ENCODE results near the gene CASZ1. TPM values are rescaled to one million over a fixed set of nuclear protein-coding genes. Genes with fewer than 3 reads are reported as not detected.
A peak's percentile ranks its signal among the peaks of the same experiment; 100 is the strongest.

CASZ1 gene
- total RNA-seq, 2 experiments from 2014 or later, result 11.0 to 11.5 TPM

DNA sequence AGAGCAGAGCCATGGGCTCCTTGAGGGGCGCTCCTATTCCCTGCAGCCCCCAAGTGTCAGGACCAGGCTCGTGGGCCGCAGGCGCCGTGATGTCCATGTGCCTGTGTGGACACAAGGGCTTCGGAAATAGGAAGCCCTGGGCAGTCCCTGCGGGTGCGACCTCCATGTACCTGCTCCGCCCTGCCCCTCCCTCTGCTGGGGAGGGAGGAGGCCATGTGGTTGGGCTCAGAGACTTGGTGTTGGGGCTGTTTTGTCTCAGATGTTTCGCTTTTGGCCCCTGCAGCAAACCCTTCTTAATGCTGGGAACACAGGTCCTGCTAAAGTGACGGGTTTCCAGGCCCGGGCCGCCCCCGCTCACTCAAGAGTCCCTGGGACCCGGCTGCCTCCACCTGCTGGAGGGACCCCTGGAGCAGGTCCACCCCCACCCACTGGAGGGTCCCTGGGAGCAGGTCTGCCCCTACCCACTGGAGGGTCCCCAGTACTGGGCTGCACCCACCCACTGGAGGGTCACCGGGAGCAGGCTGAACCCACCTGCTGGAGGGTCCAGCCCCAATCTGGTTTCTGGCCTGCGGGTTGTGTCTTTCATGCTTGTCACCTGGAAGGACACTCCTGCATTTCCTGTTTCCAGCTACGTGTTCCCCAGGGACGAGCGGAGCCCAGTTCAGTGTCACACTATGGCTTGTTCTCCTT lies 165.2 kb downstream of the CASZ1 start:
- POLR2A ChIA-PET, result no interaction called here
- Mint-ChIP-seq H3K27ac (no peak overlapping the region), H3K9me3 (no peaks in the 10 kb centered on the region), H3K36me3 (no peaks in the 10 kb centered on the region), H3K4me1 (no peaks in the 10 kb centered on the region), H3K27me3 (no peaks in the 10 kb centered on the region), H3K4me3 (no peak overlapping the region)
- DNase-seq, result no peak
- ATAC-seq (ENCODE audit: low read depth), result no peak

- DNase-seq (no peak), ATAC-seq (ENCODE audit: low read depth) (no peak)
- H3K4me3 Mint-ChIP-seq, result no peak overlapping the region
- POLR2A ChIA-PET, result no interaction called here
- H3K36me3 Mint-ChIP-seq, result no peaks in the 10 kb centered on the region
- H3K27ac Mint-ChIP-seq, result no peak overlapping the region
- H3K27me3 Mint-ChIP-seq, result no peaks in the 10 kb centered on the region
- H3K4me1 Mint-ChIP-seq, result no peaks in the 10 kb centered on the region
- no peaks in the 10 kb centered on the region for H3K9me3 Mint-ChIP-seq
Observed at GRCh38 chr1:10630661-10631120, 165.8 kb downstream of the CASZ1 start.

DNA sequence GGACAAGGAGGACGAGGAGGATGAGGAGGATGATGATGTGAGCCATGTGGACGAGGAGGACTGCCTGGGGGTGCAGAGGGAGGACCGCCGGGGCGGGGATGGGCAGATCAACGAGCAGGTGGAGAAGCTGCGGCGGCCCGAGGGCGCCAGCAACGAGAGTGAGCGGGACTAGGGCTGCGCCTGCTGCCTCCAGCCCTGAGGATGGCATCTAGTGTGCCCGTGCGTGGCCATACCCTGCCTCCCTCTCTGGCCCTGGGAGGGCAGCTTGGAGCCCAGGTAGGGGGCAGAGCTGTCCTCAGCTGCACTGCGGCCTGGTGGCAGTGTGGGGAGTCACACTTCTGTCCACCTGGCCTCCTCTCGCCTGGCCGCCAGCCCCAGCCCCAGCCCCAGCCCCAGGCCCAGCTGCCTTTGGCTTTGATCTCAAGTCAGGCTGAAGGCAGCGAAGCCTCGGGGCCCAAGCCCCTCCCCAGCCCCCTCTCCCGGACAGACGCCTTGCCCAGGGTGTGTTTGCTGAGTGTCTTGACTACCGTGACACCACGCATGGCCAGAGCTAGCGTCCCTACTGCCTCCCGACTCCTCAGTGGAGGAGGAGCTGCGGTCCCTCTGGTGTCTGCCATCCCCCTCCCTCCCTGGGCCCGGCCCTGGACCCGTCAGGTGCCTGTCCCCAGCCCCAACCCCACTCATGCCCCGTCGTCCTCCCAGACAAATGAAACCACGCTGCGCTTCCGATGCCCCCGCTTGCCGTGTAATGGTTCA lies 166.5 kb downstream of the CASZ1 start:
- H3K27ac Mint-ChIP-seq, result no peak overlapping the region
- DNase-seq (no peak), ATAC-seq (ENCODE audit: low read depth) (no peak)
- no peaks in the 10 kb centered on the region for H3K27me3 Mint-ChIP-seq
- no peaks in the 10 kb centered on the region for H3K36me3 Mint-ChIP-seq
- no peak overlapping the region for H3K4me3 Mint-ChIP-seq
- no peaks in the 10 kb centered on the region for H3K9me3 Mint-ChIP-seq
- POLR2A ChIA-PET, result no interaction called here
- H3K4me1 Mint-ChIP-seq, result no peaks in the 10 kb centered on the region

- no peaks in the 10 kb centered on the region for H3K4me1 Mint-ChIP-seq
- POLR2A ChIA-PET, result no interaction called here
- H3K27ac Mint-ChIP-seq, result no peak overlapping the region
Observed at GRCh38 chr1:10629091-10629815, 167.2 kb downstream of the CASZ1 start.

DNA sequence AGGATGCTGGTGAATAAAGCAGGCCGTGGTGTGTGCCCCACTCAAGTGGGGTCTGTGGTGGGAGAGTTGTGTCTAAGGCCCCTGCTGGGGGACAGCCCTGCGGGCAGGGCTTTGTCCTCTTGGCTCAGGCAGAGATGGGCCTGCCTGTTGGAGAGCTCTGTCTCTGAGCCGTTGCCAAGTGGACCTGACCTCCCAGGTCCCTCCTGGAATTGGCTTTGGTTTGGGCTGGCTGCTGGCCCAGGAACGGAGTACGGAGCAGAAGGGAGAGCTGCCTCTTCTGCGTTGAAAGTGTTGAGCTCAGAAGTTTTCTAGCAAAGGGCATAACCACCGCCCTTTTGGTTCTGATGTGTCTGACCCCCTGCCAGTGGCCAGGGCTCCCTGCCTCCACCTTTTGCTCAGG lies 167.8 kb downstream of the CASZ1 start:
- Mint-ChIP-seq H3K4me1 (no peaks in the 10 kb centered on the region), H3K27me3 (no peaks in the 10 kb centered on the region), H3K36me3 (no peaks in the 10 kb centered on the region), H3K27ac (no peak overlapping the region), H3K4me3 (no peak overlapping the region), H3K9me3 (no peaks in the 10 kb centered on the region)
- DNase-seq (no peak), ATAC-seq (ENCODE audit: low read depth) (no peak)
- POLR2A ChIA-PET, result no interaction called here

More at GRCh38 chr1:10629091-10629815, 167.2 kb downstream of the CASZ1 start:
- no peak overlapping the region for H3K4me3 Mint-ChIP-seq
- ATAC-seq (ENCODE audit: low read depth), result no peak
- no peaks in the 10 kb centered on the region for H3K27me3 Mint-ChIP-seq
- no peak for DNase-seq
- no peaks in the 10 kb centered on the region for H3K9me3 Mint-ChIP-seq
- no peaks in the 10 kb centered on the region for H3K36me3 Mint-ChIP-seq

DNA sequence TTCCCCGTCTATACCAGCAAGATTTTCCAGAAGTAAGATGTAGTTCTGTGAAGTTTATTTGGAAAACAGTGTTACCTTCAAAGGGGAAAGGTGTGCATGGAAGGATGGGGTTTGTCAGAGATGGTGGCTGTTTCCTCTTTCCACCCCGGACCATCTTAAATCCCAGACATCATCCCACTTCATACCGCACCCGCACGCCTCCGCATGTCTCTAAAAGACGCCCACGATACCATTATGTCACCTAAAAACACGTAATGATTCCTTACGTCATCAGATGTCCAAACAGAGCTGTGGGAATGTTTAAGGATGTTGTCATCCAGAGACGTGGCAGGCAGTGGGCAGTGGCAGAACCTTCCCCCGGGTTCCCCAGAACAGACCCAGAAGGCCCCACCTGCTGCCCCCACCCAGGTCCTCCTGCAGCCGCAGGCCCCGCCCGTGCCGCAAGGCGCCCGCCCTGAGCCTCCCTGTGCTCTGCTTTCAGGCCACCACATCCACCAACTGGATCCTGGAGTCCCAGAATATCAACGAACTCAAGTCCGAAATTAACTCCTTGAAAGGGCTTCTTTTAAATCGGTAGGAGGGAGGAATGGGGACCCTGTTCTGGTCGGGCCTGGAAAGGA lies 169.5 kb downstream of the CASZ1 start:
- POLR2A ChIA-PET, result no interaction called here
- Mint-ChIP-seq H3K36me3 (no peaks in the 10 kb centered on the region), H3K9me3 (no peaks in the 10 kb centered on the region), H3K4me1 (no peaks in the 10 kb centered on the region), H3K27ac (no peak overlapping the region), H3K27me3 (no peaks in the 10 kb centered on the region), H3K4me3 (no peak overlapping the region)
- ATAC-seq (ENCODE audit: low read depth) (no peak), DNase-seq (peak; percentile 23)

- POLR2A ChIA-PET, result no interaction called here
Observed at GRCh38 chr1:10626131-10626731, 170.2 kb downstream of the CASZ1 start.

GRCh38 chr1:10625554-10625953 lies 170.9 kb downstream of the CASZ1 start:
- POLR2A ChIA-PET, result no interaction called here
- ATAC-seq (ENCODE audit: low read depth), result no peak

More at GRCh38 chr1:10626131-10626731, 170.2 kb downstream of the CASZ1 start:
- no peak for ATAC-seq (ENCODE audit: low read depth)
- Mint-ChIP-seq H3K9me3 (no peaks in the 10 kb centered on the region), H3K4me1 (no peaks in the 10 kb centered on the region), H3K36me3 (no peaks in the 10 kb centered on the region), H3K4me3 (no peak overlapping the region), H3K27ac (no peak overlapping the region), H3K27me3 (no peaks in the 10 kb centered on the region)
- peak; percentile 19 for DNase-seq

GRCh38 chr1:10625076-10625475 lies 171.4 kb downstream of the CASZ1 start:
- POLR2A ChIA-PET, result no interaction called here
- H3K9me3 Mint-ChIP-seq, result no peaks in the 10 kb centered on the region
- no peaks in the 10 kb centered on the region for H3K36me3 Mint-ChIP-seq
- ATAC-seq (ENCODE audit: low read depth), result no peak
- DNase-seq, result peak; percentile 6
- no peak overlapping the region for H3K4me3 Mint-ChIP-seq
- H3K4me1 Mint-ChIP-seq, result no peaks in the 10 kb centered on the region
- H3K27me3 Mint-ChIP-seq, result no peaks in the 10 kb centered on the region
- no peak overlapping the region for H3K27ac Mint-ChIP-seq

More at GRCh38 chr1:10625554-10625953, 170.9 kb downstream of the CASZ1 start:
- Mint-ChIP-seq H3K27me3 (no peaks in the 10 kb centered on the region), H3K36me3 (no peaks in the 10 kb centered on the region), H3K9me3 (no peaks in the 10 kb centered on the region), H3K4me3 (no peak overlapping the region), H3K27ac (no peak overlapping the region), H3K4me1 (no peaks in the 10 kb centered on the region)
- DNase-seq, result peak; percentile 9

DNA sequence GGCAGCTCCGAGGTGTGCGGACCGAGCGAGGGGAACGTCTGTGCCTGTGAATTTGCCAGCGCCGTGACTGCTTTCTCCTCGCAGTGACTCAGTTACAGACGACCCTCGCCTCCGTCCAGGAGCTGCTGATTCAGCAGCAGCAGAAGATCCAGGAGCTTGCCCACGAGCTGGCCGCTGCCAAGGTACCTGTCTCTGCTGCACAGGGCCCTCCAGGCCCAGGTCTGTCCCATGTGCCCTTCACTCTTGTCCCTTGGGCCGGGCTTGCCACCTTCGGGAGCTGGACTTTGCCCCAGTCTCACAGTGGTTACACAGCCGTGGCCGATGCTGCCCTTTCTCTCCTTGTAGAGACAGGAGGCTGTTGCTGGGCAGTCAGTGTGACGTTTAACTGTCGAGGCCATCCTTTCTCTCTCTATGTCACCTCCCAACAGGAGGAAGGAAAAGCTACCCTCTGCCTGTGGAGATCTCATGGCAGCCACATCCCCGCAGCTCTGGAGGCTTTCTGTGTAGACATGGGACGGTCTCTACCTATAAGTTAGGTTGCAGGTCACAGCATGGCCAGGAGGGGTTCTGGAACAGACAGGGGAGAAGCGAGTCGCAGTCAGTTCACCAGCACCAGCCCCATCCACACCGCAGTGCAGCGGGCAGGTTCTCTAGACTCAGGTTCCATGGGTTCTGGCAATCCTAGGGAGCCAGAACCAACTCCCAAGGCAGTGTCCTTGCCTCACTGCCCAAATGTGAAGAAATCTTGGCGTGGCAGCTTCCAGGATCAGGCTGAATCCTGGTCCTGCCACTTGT lies 172.0 kb downstream of the CASZ1 start:
- Mint-ChIP-seq H3K4me1 (no peaks in the 10 kb centered on the region), H3K4me3 (no peak overlapping the region), H3K27me3 (no peaks in the 10 kb centered on the region), H3K36me3 (no peaks in the 10 kb centered on the region), H3K9me3 (no peaks in the 10 kb centered on the region), H3K27ac (no peak overlapping the region)
- POLR2A ChIA-PET, result no interaction called here
- DNase-seq (peak; percentile 19), ATAC-seq (ENCODE audit: low read depth) (no peak)

DNA sequence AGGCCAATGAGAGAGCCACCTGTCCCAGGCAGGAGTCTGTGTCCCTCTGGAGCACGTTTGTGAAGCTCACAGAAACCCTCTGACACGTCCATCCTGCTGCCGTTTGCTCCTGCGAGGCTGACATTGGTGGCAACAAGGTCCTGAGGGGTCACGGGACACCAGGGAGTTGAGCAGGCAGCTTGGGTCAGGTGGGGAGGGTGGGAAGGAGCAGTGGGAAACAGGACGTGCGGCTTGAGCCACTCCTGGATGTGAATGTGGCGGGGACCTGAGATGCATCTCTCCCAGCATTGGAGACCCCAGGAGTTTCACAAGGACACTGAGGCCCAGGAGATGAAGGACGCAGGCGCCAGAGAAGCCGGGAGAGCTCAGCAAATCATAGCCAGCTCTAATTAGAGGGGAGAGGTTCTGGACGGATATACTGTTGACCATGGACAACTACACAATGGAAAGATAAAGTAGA lies 172.7 kb downstream of the CASZ1 start:
- Mint-ChIP-seq H3K9me3 (no peaks in the 10 kb centered on the region), H3K4me1 (no peaks in the 10 kb centered on the region), H3K27me3 (no peaks in the 10 kb centered on the region), H3K27ac (no peak overlapping the region), H3K36me3 (no peaks in the 10 kb centered on the region), H3K4me3 (no peak overlapping the region)
- POLR2A ChIA-PET, result no interaction called here
- DNase-seq (no peak), ATAC-seq (ENCODE audit: low read depth) (no peak)

DNA sequence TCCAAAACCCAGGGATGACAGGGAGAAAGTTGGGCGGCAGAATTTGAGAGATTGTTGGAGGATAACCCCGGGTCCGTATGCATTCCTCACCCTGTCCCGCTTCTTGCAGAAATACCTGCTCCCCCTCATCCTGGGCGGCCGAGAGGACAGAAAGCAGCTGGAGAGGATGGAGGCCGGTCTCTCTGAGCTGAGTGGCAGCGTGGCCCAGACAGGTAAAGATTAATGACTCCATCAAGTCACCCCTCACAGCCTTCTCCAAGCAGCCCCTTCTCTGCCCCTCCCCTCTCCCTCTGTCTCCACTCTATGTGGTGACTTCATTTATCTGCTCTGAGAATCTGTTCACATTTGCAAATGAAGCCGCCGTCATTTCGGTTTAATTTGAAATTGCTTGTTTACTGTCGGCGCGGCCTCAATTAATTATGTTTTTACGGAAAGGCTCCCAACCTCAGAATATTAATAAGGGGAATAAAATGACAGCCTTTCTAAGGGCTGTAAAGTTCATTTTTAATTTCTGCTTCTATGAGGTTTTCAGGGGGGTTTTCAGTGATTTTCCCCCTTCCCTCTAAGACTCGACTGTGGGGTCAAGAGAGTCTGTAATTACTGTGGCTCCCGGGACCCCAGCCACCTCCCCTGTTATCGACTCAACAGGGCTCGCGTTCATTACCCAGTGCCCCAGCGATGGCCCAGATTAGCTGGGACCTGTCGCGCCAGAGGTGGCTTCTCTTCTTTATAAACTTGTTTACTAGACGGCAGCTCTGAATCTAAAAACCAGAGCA lies 173.3 kb downstream of the CASZ1 start:
- ATAC-seq (ENCODE audit: low read depth), result no peak
- no peak for DNase-seq
- Mint-ChIP-seq H3K9me3 (no peaks in the 10 kb centered on the region), H3K36me3 (no peaks in the 10 kb centered on the region), H3K27me3 (no peaks in the 10 kb centered on the region), H3K27ac (no peak overlapping the region), H3K4me1 (no peaks in the 10 kb centered on the region), H3K4me3 (no peak overlapping the region)
- POLR2A ChIA-PET, result no interaction called here
